ENCODE results near the gene EPX.
A peak's percentile ranks its signal among the peaks of the same experiment; 100 is the strongest.

DNA sequence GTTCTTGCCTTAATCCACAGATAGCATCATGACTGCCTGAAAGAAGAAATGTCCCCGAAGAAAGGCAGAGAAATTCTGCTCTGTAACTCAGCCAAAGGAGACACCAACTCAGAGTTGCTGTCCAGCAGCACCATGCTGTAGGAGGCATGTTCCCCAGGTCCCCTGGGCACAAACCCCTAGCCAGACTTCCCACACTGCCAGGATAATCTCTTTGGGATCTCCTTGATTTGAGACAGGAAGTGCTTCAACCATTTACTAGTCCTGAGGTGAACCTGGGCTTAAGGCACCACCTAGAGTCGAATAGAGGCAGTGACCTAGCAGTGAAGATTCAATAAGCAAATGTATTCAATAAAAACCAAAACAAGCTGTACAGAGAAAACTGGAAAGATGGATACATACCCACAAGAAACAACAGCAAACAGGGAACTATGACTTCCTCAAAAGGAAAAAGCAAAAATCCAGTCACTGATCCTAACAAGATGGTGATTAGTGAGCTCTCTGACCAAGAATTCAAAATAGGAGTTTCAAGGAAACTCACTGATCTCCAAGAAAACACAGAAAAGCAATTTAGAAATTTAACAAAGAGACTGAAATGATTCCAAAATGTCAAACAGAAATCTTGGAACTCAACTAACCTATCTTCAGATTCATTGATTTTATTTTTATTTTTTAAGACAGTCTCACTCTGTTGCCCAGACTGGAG is 20.0 kb upstream of the EPX start:
- peak; percentile 60 to 69 (median 64) for TF ChIP-seq CTCF (optimal IDR thresholded peaks at IDR 0.05 in 1 of 3, IDR thresholded peaks at IDR 0.05 in 1 of 3, conservative IDR thresholded peaks at IDR 0.05 in 1 of 3; ENCODE audit: extremely low read depth in 1 of 3, insufficient read depth in 2 of 3, low read length in 3 of 3)
- TF ChIP-seq EZH2 (IDR thresholded peaks at IDR 0.05; ENCODE audit: low read length), result no peak

Measured in keratinocyte (primary cell).